NOMO-1 treated with DMSO at 0.1 percent for 48 hours (cell line): ENCODE data around the gene NFATC1.

ENCODE experiments used
- DNase-seq: peaks from one replicate; lab custom pipeline; 2025; ENCODE audit not compliant: unreplicated experiment; lab: John Stamatoyannopoulos, UW

NFATC1 gene

DNA sequence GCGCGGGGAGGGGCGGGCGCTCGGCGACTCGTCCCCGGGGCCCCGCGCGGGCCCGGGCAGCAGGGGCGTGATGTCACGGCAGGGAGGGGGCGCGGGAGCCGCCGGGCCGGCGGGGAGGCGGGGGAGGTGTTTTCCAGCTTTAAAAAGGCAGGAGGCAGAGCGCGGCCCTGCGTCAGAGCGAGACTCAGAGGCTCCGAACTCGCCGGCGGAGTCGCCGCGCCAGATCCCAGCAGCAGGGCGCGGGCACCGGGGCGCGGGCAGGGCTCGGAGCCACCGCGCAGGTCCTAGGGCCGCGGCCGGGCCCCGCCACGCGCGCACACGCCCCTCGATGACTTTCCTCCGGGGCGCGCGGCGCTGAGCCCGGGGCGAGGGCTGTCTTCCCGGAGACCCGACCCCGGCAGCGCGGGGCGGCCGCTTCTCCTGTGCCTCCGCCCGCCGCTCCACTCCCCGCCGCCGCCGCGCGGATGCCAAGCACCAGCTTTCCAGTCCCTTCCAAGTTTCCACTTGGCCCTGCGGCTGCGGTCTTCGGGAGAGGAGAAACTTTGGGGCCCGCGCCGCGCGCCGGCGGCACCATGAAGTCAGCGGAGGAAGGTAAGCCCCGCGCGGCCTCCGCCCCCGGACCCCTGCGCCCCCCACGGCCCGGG, at the start of gene NFATC1:
Gene NFATC1 (plus strand): TSS at position 170 of the 644 bp plus-strand sequence. CDS start 295 bp downstream, at position 465.
- peak; percentile 52 for DNase-seq

DNA sequence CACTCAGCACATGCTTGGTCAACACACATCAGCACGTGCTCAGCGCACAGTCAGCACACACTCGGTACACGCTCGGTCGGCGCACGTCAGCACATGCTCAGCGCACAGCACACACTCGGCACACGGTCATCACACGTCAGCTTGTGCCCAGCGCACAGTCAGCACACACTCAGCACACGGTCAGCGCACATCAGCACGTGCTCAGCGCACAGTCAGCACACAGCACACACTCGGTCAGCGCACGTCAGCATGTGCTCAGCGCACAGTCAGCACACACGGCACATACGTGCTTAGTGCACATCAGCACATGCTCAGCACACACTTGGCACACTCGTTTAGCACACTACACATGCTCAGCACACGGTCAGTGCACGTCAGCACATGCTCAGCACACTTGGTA, 49.7 kb upstream of the NFATC1 start:
- DNase-seq: no peak

DNA sequence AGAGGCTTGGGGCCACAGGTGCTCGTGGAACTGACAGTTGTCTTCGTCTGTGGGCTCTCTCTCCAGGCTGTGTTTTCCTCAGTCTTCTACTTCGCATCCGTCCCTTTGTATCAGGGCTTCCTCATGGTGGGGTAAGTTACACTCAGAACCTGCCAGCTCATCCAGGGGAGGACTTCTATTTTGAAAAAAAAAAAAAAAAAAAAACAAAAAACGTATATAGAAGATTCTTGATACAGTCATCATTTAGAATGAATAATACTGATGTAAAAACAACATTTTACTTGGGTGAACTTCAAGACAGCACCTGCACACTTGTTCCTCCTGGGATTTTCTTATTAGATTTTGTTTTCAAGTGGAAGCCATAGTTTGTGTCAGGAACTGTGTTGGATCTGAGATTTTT, 47.7 kb upstream of the NFATC1 start:
- DNase-seq: no peak

DNA sequence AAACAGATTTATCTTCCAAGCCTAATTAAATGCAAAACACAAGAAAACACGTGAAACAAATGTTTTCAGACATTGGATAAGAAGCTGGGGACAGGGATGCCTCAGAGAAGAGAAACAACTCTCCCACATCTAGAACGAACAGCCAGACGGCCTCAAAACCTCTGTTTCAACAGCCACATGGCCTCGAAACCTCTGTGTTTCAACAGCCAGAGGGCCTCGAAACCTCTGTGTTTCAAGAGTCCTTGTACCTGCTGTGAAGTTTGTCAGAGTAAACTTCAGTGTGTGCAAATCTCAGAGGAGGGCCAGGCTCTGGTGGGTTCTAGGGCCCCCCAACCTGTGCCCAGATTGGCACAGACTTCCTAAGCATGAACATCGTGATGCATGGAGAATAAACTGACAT, 43.3 kb upstream of the NFATC1 start:
- DNase-seq: no peak

DNA sequence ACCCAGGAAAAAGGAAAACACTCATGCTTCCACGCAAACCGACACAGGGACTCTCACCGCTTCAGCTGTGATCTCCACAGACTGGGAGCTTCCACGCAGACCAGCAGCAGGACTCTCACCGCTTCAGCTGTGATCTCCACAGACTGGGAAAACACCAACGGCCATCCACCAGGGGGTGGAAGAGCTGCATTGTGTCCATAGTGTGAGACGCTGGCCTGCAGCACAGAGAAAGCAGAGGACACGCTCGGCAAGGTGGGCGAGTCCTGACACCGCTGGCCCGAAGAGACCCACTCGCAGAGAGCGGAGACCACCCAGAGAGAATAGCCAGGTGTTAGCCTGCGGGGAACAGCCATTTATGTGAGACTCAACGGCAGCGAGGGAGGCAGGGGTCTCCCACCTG, 42.5 kb upstream of the NFATC1 start:
- no peak for DNase-seq

DNA sequence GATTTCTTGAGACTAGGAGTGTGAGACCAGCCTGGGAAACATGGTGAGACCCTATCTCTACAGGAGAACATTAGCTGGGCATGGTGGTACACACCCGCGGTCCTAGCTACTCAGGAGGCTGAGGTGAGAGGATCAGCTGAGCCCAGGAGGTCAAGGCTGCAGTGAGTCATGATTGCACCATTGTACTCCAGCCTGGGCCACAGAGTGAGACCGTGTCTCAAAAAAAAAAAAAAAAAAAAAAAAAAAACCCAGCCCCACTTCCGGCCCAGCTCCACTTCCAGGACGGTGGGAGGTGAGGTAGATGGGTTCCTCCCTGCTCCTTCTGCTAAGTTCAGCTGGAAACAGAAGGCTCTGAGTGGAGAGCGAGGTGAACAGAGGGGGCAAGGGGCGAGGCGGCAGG, 41.4 kb upstream of the NFATC1 start:
- no peak for DNase-seq

DNA sequence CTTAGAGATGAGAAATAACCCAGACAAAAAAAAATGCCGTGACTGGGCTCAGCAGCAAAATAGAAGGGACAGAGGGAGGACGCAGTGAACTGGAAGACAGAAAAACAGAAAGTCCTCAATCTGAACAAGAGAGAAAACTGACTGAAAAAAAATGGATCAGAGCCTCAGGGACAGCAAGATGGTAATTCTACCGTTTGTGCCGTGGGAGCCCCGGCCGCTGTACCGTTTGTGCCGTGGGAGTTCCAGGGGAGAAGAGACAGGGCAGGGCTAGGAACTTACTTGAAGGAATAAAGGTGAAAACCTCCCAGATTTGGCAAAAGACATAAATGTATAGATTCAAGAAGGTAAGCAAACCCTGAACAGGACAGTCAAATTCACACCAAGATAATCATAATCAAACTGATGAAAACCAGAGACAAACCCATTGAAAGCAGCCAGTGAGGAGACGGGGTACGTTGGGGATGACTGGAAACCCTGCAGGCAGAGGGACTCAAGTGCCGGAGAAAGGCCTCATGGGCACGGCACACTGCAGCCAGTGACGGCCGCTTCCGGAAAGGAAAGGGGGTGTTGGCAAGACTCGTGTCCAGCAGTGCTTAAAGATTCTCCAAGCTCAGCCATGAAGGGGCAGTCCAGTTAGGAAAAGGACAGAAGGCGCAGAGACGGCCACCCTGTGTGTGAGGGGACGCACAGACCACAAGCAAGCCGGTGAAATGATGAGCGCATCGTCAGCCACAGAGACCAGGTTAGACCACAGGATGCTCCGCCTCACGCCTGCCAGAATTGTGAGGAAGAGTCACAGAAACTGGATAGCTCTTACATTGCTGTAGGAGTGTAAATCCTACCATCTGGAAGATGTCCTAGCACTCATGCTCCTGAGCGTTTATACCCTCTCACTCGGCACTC, 40.0 kb upstream of the NFATC1 start:
- no peak for DNase-seq

DNA sequence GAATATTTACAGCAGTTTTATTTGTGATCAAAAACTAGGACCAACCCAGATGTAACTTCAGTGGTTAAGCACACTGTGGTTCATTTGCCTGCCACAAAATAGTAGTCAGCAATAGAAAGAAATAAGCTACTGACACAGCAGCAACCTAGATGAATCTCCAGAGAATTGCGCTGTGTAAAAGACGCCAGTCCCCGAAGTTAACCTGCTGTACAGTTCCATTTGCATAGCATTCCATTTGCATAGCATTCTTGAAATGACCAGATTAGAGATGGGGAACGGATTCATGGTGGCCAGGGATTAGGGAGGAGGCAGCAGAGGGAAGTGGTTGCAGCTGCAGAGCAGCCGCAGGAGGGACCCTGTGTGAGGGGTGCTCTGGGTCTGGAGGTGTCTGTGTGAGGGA, 39.3 kb upstream of the NFATC1 start:
- DNase-seq: no peak

DNA sequence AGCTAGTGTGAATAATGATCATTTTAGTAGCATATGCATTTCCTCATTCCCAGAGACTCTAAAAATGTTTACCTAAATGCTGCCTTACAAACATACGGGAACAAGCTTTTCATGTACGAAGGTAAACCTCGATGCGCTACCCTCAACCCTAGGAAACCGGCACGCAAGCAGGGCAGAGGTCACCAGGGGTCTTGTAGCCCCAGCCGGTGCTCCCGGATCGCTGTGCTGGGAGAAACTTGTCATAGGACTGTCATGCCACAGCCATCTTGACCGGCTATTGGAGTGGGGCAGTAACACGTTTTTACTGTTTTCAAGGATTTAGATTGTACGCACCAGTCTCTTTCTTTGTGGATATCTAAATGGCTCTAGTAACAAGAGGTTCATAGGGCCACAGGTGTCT, 34.8 kb upstream of the NFATC1 start:
- DNase-seq: no peak

DNA sequence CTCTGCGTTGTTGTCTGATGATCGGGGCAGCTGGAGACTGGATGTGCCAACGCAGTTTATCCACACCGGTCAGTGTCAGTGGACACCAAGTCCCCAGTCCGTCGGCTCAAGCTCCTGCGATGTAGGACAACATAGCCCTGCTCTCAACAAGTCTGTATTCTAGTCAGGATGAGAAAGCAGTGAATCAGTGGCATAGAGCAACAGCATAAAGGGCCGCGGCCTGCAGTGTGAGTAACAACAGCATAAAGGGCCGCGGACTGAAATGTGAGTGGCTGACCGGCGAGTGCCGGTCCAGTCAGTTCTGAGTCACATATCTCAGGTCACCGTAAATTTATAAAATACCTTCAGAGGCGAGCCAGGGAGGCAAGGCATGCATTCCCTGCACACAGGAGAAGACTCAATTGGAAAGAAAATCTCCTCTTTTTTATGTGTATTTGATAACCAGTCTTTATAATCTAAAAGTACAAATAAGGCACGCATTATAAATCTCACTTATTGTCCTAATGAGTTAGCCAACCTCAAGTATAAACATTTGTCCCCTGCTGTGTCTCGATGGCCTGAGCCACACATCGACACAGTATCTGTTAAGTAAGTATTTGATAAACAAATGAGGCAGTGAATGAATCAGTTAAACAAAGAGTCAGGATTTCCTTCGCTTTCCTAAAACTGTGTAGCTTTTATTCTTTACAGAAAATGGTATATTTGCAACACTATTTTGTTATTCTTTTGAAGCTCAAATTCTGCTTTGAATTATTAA, 33.8 kb upstream of the NFATC1 start:
- DNase-seq: no peak

DNA sequence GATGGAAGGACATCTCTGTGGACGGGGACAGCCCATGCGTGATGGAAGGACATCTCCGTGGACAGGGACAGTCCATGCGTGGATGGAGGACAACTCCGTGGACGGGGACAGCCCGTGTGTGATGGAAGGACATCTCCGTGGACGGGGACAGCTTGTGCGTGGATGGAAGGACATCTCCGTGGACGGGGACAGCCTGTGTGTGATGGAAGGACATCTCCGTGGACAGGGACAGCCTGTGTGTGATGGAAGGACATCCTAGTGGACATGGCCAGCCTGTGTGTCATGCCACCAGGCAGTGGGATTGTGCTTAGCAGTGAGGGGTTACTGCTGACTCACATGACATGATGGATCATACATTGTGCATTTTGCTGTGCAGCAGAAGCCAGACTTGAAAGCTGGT, 30.0 kb upstream of the NFATC1 start:
- DNase-seq: no peak

DNA sequence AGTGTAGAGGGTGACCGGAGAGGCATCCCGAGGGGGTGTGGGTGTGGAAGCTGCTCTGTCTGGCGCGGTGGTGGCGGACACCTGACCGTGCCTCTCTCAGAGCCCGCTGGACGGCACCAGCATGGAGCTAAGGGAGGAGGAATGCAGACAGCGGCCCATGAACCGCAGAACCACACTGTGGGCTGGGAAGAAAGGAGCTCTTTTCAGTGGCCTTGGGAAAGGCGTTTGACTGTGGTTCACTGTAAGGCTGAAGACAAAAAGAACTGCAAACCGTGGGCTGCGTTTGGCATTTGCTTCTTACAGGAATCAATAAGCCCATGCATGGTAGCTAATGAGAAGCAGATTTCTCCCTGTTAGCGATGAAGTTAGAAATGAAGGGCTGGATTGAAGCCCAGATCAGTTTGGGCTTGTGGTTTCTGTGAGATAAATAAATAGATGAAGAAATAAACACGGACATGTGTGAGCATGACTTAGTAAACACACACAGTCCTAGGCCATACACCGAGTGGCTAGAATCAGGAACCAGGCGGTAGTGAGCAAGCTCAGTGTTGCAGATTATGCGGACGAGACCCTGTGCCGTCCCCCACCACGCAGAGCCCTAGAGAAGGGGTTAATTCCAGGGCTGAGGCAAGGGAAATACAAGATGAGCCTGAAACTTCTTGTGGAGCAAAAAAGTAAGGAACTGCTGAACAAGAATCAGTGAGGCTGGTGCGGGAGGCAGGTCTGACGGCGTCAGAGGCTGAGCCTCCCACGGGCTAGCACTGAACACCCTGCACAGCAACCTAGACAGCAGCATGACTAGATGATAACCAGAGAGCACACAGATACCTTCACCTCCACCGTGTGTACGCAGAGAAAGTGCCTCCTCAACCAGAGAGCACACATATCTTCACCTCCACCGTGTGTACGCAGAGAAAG, 29.3 kb upstream of the NFATC1 start:
- no peak for DNase-seq

DNA sequence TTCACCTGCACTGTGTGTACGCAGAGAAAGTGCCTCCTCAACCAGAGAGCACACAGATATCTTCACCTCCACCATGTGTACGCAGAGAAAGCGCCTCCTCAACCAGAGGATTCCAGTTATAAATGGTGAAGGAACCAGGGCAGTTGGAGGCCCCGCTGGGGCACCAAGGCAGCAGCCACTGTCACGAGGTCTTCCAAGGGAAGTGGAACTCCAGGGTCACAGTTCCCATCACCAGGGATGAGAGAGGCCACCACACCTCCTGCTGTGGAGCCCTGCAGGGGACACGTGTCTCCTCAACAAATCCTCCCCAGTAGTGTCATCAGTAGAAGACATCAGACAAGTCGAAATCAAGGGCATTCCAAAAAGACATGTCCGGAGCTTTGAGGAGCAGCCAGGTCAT, 28.2 kb upstream of the NFATC1 start:
- no peak for DNase-seq

DNA sequence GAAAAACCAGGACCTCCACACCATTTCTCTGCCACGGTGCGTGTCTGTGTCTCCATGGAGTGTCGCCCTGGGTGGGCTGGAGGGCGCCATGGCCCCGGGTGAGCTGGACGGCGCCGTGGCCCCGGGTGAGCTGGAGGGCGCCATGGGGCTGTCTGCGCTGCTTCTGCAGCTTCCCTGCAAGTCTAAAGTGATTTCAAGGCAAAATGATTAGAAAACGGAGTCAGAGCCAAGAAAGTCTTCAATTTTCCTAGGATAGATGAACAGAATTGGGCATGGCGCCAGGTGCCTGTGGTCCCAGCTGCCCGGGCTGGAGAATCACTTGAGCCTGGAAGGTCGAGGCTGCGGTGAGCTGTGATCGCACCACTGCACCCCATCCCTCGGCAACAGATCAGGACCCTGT, 27.7 kb upstream of the NFATC1 start:
- no peak for DNase-seq

DNA sequence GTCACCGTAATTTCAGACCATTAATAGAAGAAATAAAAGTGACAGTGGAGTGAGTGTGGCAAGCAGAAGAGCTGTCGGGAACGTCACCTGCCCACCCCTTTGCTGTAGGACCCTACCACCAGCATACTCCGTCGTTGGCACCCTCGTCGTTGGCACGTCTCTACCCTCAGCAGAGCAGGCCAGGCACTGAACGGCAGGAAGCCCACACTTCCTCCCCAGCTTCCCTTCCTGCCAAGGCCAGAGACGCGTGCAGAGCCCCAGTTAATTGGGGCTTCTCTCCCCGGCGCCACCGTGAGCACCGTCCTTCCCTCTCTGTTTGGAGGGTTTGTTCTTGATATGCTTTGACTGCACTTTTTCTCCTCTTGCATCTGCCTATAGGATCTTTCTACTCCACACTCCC, 27.0 kb upstream of the NFATC1 start:
- no peak for DNase-seq

DNA sequence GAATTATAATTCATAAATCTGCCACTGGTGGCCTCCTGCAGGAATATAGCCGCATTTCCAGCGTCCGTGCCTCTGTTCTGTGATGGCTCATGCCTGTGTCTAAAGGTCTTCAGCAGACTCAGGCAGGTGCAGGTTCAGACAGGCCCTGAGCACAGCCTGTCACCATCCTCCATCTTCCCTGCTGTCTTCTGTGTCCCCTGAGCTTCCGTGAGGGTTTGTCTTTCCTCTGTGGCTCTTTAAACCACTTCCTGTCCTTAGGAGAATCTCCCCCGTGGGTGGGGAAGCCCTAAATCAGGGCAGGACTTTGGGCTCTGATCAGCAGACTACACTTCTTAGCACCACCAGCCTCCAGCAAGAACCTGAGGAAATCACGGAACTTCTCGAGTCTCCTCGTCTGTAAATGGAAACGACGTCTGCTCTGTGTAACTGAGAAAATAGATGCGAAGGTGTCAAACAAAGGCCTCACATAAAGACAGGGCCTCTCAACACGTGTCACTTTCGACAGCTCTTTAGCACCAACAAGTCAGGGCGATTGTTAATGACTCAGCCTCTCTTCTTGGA, 24.1 kb upstream of the NFATC1 start:
- no peak for DNase-seq

DNA sequence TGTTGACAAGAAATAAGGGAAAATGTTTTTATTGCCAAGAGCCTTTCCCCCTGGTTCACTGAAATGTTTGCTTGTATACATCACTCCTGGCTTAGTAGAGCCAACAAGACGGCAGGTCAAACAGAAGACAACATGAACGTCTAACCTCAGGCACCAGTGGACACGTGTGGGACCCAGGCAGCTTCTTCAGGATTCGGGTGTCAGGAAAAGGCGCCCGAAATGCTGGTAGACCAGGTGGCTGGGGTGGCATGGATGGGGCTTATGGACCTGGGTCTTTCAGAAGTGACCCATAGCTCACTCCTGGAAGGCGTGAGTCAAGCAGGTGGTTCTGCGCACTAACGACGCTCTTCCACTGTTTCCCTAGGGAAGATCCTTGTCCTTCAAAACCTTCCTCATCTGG, 23.3 kb upstream of the NFATC1 start:
- no peak for DNase-seq

DNA sequence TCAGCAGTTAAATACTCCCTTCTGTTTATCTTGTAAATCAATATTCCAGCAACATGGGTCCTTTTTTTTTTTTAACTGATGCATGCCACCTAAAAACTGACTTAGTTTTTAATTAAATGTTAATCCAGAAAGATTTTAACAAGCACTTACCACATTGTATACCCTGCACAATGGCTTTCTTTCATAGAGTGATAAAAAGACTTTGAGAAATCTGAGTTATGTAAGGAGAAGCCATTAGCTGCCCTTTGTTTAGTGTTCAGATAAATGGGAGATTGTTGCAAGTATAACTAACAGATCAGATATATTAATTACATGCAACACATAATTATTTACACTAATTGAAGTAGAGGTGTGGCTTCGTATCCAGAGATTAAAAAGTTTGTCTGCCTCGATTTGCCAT, 22.7 kb upstream of the NFATC1 start:
- DNase-seq: no peak

DNA sequence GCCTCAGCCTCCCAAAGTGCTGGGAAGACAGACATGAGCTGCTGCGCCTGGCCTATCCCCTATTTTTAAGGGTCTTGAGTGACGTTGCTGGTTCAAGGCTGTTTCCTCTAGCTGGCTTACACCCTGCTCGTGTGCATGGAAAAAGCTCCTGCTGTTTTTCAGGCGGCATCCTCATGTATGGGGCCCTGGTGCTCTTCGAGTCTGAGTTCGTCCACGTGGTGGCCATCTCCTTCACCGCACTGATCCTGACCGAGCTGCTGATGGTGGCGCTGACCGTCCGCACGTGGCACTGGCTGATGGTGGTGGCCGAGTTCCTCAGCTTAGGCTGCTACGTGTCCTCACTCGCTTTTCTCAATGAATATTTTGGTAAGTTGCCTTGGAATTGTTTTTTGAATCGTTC, 22.0 kb upstream of the NFATC1 start:
- no peak for DNase-seq

DNA sequence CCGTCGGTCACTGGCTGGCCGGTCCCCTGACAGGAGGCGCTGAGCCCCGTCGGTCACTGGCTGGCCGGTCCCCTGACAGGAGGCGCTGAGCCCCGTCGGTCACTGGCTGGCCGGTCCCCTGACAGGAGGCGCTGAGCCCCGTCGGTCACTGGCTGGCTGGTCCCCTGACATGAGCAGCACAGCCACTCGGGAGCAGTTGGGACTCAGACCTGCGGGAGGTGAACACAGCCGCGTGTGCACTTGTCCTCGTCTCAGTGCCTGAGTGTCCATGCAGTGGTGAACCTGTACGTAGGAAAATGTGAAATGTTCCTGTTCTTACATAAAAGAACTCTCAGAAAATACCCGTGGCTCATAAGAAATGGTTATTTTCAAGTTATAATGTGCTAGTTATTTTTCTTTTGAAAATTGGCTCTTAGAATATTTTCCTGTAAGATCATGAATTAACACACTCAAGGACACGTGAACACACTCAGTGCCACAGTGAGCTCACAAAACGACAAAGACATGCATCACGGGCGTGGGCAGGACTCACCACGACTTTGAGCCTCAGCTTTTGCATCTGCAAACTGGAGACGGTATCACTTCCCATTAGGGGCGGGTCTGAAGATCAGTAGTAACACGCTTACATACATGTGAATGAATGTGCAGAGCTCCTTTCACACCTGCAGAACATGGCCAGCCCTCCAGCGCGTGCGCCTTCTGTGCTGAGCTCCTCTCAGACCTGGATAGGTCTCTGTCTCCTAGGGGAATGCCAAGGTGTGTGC, 21.1 kb upstream of the NFATC1 start:
- no peak for DNase-seq
